ENCODE results near the gene IREB2.

DNA sequence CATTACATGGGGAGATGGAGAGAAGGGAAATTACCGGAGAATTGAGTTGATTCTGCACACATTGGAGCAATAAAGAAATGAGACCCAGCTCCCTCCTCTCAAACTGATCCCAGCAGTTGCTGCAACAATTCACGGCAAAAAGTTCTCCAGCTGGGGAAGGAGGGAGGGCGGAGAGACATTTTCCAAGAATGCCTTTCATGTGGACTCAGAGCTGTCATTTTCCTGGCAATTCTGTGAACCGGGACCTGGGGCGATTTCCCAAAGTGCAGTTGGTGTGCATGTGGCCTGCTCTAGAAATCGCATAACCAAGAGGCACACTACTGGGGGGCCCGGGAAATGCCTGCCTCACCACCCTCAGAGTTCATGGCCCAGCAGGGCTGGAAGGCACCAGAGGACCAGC lies 48.7 kb upstream of the IREB2 start:
- TF ChIP-seq, protein P1, sequence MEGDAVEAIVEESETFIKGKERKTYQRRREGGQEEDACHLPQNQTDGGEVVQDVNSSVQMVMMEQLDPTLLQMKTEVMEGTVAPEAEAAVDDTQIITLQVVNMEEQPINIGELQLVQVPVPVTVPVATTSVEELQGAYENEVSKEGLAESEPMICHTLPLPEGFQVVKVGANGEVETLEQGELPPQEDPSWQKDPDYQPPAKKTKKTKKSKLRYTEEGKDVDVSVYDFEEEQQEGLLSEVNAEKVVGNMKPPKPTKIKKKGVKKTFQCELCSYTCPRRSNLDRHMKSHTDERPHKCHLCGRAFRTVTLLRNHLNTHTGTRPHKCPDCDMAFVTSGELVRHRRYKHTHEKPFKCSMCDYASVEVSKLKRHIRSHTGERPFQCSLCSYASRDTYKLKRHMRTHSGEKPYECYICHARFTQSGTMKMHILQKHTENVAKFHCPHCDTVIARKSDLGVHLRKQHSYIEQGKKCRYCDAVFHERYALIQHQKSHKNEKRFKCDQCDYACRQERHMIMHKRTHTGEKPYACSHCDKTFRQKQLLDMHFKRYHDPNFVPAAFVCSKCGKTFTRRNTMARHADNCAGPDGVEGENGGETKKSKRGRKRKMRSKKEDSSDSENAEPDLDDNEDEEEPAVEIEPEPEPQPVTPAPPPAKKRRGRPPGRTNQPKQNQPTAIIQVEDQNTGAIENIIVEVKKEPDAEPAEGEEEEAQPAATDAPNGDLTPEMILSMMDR (IDR thresholded peaks at IDR 0.05) = no peak
- TF ChIP-seq ZFX (IDR thresholded peaks at IDR 0.05; ENCODE audit: borderline replicate concordance) = no peak

All from 22Rv1 (cell line).